H1 (cell line): Measurements from ENCODE around the gene CPXM2. TPM values are rescaled to one million over a fixed set of nuclear protein-coding genes. Genes with fewer than 3 reads are reported as not detected.
A peak's percentile ranks its signal among the peaks of the same experiment; 100 is the strongest.

Experiments
- CTCF ChIA-PET: fragments of 300-600 bp; sonication (Branson Sonifier 250); formaldehyde crosslinking; loops from one replicate; lab custom pipeline; 2021; ENCODE audit not compliant: partially characterized antibody; lab: Charles Lee
- POLR2A ChIA-PET: fragments of 300-600 bp; sonication (Branson Sonifier 250); formaldehyde crosslinking; loops from one replicate; lab custom pipeline; 2021; ENCODE audit warnings: inconsistent platforms; ENCODE audit not compliant: partially characterized antibody; lab: Charles Lee
- DNase-seq, 2 experiments: peaks; one replicate each; pipeline versions ENCODE4 v3.0.0 to v3.0.0-alpha.2; 2010 to 2022; ENCODE audit warnings: low spot score in 2 of 2, low read depth in 1 of 2, mixed read lengths in 1 of 2
- FAIRE-seq: peaks from 2 replicates; lab custom pipeline; 2011; peaks lifted over from hg19 to GRCh38; lab: Jason Lieb, UNC
- H2AFZ ChIP-seq: 2 replicates; pipeline ENCODE4 v1.8.1; 2012; ENCODE audit warnings: low read length, inconsistent platforms
- H2AK5ac ChIP-seq: 2 replicates; pipeline ENCODE4 v1.6.1; 2013; ENCODE audit warnings: low read depth, low read length
- H2BK120ac ChIP-seq: replicated peaks from 2 replicates; pipeline ENCODE3; 2013; ENCODE audit warnings: low read depth, low read length, inconsistent platforms
- H2BK12ac ChIP-seq: 2 replicates; pipeline ENCODE4 v1.6.1; 2013; ENCODE audit warnings: low read depth, low read length
- H2BK15ac ChIP-seq: 2 replicates; pipeline ENCODE4 v1.6.1; 2013; ENCODE audit warnings: low read length
- H2BK20ac ChIP-seq: 2 replicates; pipeline ENCODE4 v1.6.1; 2013; ENCODE audit warnings: low read length
- H2BK5ac ChIP-seq: 2 replicates; pipeline ENCODE4 v1.6.1; 2013; ENCODE audit warnings: low read depth, low read length
- H3K14ac ChIP-seq: 2 replicates; pipeline ENCODE4 v1.6.1; 2013; ENCODE audit warnings: inconsistent platforms; ENCODE audit not compliant: insufficient read length
- H3K18ac ChIP-seq: 2 replicates; pipeline ENCODE4 v1.6.1; 2013; ENCODE audit warnings: low read length; ENCODE audit errors: extremely low read depth
- H3K23ac ChIP-seq: 2 replicates; pipeline ENCODE4 v1.6.1; 2013; ENCODE audit warnings: inconsistent platforms; ENCODE audit not compliant: insufficient read length
- H3K23me2 ChIP-seq: 2 replicates; pipeline ENCODE4 v1.6.1; 2013; ENCODE audit warnings: low read depth, low read length
- H3K27ac ChIP-seq: 2 replicates; pipeline ENCODE4 v1.6.1; 2011; ENCODE audit warnings: low read depth, low read length, inconsistent platforms
- H3K27me3 ChIP-seq, 4 experiments: replicated peaks in 1 of 4; 1 replicate in 1 of 4; 2 replicates in 3 of 4; pipeline versions ENCODE4 v1.6.1 to v1.8.1; 2011 to 2013; ENCODE audit warnings: low read length in 3 of 4, mild to moderate bottlenecking in 3 of 4, inconsistent platforms in 2 of 4, mixed read lengths in 2 of 4, moderate library complexity in 1 of 4; ENCODE audit not compliant: control insufficient read depth in 3 of 4, insufficient read depth in 3 of 4; ENCODE audit errors: extremely low read depth in 1 of 4
- H3K36me3 ChIP-seq, 4 experiments: 2 replicates each; pipeline versions ENCODE4 v1.6.1 to v1.8.1; 2011 to 2013; ENCODE audit warnings: mild to moderate bottlenecking in 4 of 4, low read length in 3 of 4, moderate library complexity in 2 of 4, control low read depth in 1 of 4, inconsistent platforms in 1 of 4; ENCODE audit not compliant: insufficient read depth in 4 of 4, control insufficient read depth in 2 of 4
- H3K4ac ChIP-seq: replicated peaks from 2 replicates; pipeline ENCODE3; 2013; ENCODE audit warnings: low read length, low read depth, mixed read lengths, inconsistent platforms; ENCODE audit not compliant: insufficient read length
- H3K4me1 ChIP-seq, 4 experiments: replicated peaks in 1 of 4; 1 replicate in 1 of 4; 2 replicates in 3 of 4; pipeline versions ENCODE4 v1.6.1 to v1.8.1; 2011 to 2013; ENCODE audit warnings: low read length in 3 of 4, inconsistent platforms in 2 of 4, mixed read lengths in 1 of 4; ENCODE audit not compliant: insufficient read depth in 4 of 4, control insufficient read depth in 3 of 4
- H3K4me2 ChIP-seq, 2 experiments: 2 replicates each; pipeline versions ENCODE4 v1.6.1 to v1.8.1; 2011 to 2013; ENCODE audit warnings: low read depth in 2 of 2, low read length in 2 of 2, control low read depth in 1 of 2, inconsistent platforms in 1 of 2, mild to moderate bottlenecking in 1 of 2; ENCODE audit not compliant: insufficient read depth in 1 of 2
- H3K4me3 ChIP-seq, 4 experiments: fragments of 200-600, 300-600 bp in 1 of 4; sonication (generic), shearing (Covaris generic), sonication (Bioruptor Twin) in 1 of 4; 2 replicates each; pipeline versions ENCODE4 v1.5.1 to v1.8.1; 2011 to 2016; ENCODE audit warnings: low read length in 4 of 4, low read depth in 3 of 4, control low read depth in 2 of 4, inconsistent platforms in 2 of 4, mild to moderate bottlenecking in 2 of 4, mixed read lengths in 1 of 4, moderate library complexity in 1 of 4; ENCODE audit not compliant: insufficient read depth in 2 of 4; ENCODE audit errors: extremely low read depth in 1 of 4
- H3K56ac ChIP-seq: replicated peaks from 2 replicates; pipeline ENCODE3; 2013; ENCODE audit warnings: low read depth, mild to moderate bottlenecking, mixed read lengths, low read length, inconsistent platforms; ENCODE audit not compliant: insufficient read length
- H3K79me1 ChIP-seq: 2 replicates; pipeline ENCODE4 v1.6.1; 2013; ENCODE audit warnings: low read depth, low read length, control low read depth
- H3K79me2 ChIP-seq, 2 experiments: 2 replicates each; pipeline versions ENCODE4 v1.6.1 to v1.8.1; 2012 to 2013; ENCODE audit warnings: low read length in 2 of 2, mild to moderate bottlenecking in 2 of 2, inconsistent platforms in 1 of 2; ENCODE audit not compliant: insufficient read depth in 2 of 2, control insufficient read depth in 1 of 2
- H3K9ac ChIP-seq, 4 experiments: replicated peaks in 1 of 4; 1 replicate in 1 of 4; 2 replicates in 3 of 4; pipeline versions ENCODE4 v1.6.1 to v1.8.1; 2011 to 2013; ENCODE audit warnings: low read depth in 3 of 4, low read length in 3 of 4, control low read depth in 2 of 4, mild to moderate bottlenecking in 2 of 4, moderate library complexity in 2 of 4, inconsistent platforms in 1 of 4; ENCODE audit errors: extremely low read depth in 1 of 4
- H3K9me3 ChIP-seq, 2 experiments: 2 replicates each; pipeline versions ENCODE4 v1.6.1 to v1.8.1; 2012 to 2013; ENCODE audit warnings: mild to moderate bottlenecking in 2 of 2, moderate library complexity in 2 of 2, control low read depth in 1 of 2, inconsistent platforms in 1 of 2, low read depth in 1 of 2, low read length in 1 of 2, mixed read lengths in 1 of 2; ENCODE audit not compliant: insufficient read depth in 2 of 2
- H4K20me1 ChIP-seq, 2 experiments: replicated peaks in 1 of 2; 2 replicates each; pipeline versions ENCODE3 to v1.8.1; 2011 to 2013; ENCODE audit warnings: inconsistent platforms in 2 of 2, low read length in 2 of 2, mild to moderate bottlenecking in 1 of 2; ENCODE audit not compliant: insufficient read depth in 2 of 2, control insufficient read depth in 1 of 2
- H4K5ac ChIP-seq: 2 replicates; pipeline ENCODE4 v1.6.1; 2013; ENCODE audit warnings: low read length, low read depth, mixed read lengths, inconsistent platforms; ENCODE audit not compliant: insufficient read length
- H4K8ac ChIP-seq: 2 replicates; pipeline ENCODE4 v1.8.0; 2013; ENCODE audit warnings: mild to moderate bottlenecking, moderate library complexity, low read length, inconsistent platforms; ENCODE audit not compliant: insufficient read depth; ENCODE audit errors: extremely low read depth
- H4K91ac ChIP-seq: replicated peaks from 2 replicates; pipeline ENCODE3; 2013; ENCODE audit warnings: low read length, mixed read lengths, inconsistent platforms; ENCODE audit not compliant: insufficient read length
- KDM1A ChIP-seq: fragments of 200-600, 300-600 bp; sonication (generic); IDR thresholded peaks from 2 replicates; pipeline ENCODE4 v1.7.1; 2016; ENCODE audit warnings: mild to moderate bottlenecking, low read length, borderline replicate concordance
- WGBS, 2 experiments: shearing (Covaris generic) in 1 of 2; methylation state at CpG; one replicate each; pipeline versions ENCODE4 v1.1.6 to v1.1.7; 2013 to 2015; ENCODE audit warnings: low lambda C conversion rate in 2 of 2, mixed read lengths in 2 of 2, inconsistent platforms in 1 of 2, low coverage in 1 of 2, missing lambda C conversion rate in 1 of 2; ENCODE audit not compliant: insufficient replicate concordance in 2 of 2, insufficient coverage in 1 of 2, insufficient read length in 1 of 2; ENCODE audit errors: extremely low coverage in 1 of 2, missing lambda C conversion rate in 1 of 2; 5-methylcytosine and 5-hydroxymethylcytosine counted together
- polyA plus RNA-seq, 7 experiments: library from polyadenylated mRNA; depleted of rRNA in 3 of 7; stranded (reverse) in 5 of 7; unstranded in 2 of 7; fragments of >200 nt in 5 of 7; fragments of 200-250 nt in 2 of 7; gene quantifications; 1 replicate in 5 of 7; 2 replicates in 1 of 7; 4 replicates in 1 of 7; pipeline versions ENCODE4 v1.2.1 to v1.2.3, GENCODE V29; 2011 to 2013; ENCODE audit warnings: missing spikeins in 2 of 7, mixed read lengths in 2 of 7
- total RNA-seq: library from RNA; stranded (reverse); fragmentation: NEBNext Ultra II Directional; extraction: Animal tissue kit (Norgen Biotek cat#: 25700); gene quantifications from 2 replicates; pipeline ENCODE4 v1.2.1, GENCODE V29; 2021

Gene CPXM2
- total and polyA plus RNA-seq, 2 of the 8 experiments (the other 6 are each of a cell fraction or from before 2014, with no cell fraction given), result 2.4 to 2.9 TPM

- H2BK12ac ChIP-seq, result no peak overlapping the region
- H3K27ac ChIP-seq, result no peak overlapping the region
- H2BK5ac ChIP-seq, result no peak overlapping the region
- no peak overlapping the region for H4K8ac ChIP-seq
- peaks cover 0 to 6% (median 2%) of the 10 kb centered on the region in 4 experiments; a peak in 4 of 7 replicates for H3K4me1 ChIP-seq
- H2BK15ac ChIP-seq, result no peak overlapping the region
- H2BK20ac ChIP-seq, result no peak overlapping the region
- no peak for FAIRE-seq
- no peak overlapping the region for H3K4me3 ChIP-seq
- H2AK5ac ChIP-seq, result no peak overlapping the region
- CTCF ChIA-PET, result interaction anchor here (0.7 kb wide), 1 partner anchor 286 kb away, joined by 3 read pairs; no protein-coding TSS in a partner anchor
- no peak overlapping the region for H2AFZ ChIP-seq
- H4K5ac ChIP-seq, result no peak overlapping the region
- H4K91ac ChIP-seq, result no peak overlapping the region
- no peak overlapping the region for H3K4me2 ChIP-seq
- no peaks in the 10 kb centered on the region for H4K20me1 ChIP-seq
- no peaks in the 10 kb centered on the region for H3K23me2 ChIP-seq
- H3K18ac ChIP-seq, result no peak overlapping the region
- H3K79me2 ChIP-seq, result no peaks in the 10 kb centered on the region
- no peak overlapping the region for H3K23ac ChIP-seq
- H3K14ac ChIP-seq, result no peak overlapping the region
- H3K79me1 ChIP-seq, result no peaks in the 10 kb centered on the region
- POLR2A ChIA-PET, result no interaction called here
- TF ChIP-seq KDM1A, result no peak
- H3K56ac ChIP-seq, result no peak overlapping the region
- 88% methylated on average over 20 of the region's 20 CpGs; no CpG with 5 or more reads in 1 of the 2 experiments for WGBS, 2 experiments
- no peaks in the 10 kb centered on the region for H3K9me3 ChIP-seq
- no peaks in the 10 kb centered on the region for H3K36me3 ChIP-seq
- no peaks in the 10 kb centered on the region for H3K27me3 ChIP-seq
- no peak overlapping the region for H3K9ac ChIP-seq
- no peak overlapping the region for H3K4ac ChIP-seq
- DNase-seq, result peak in 1 of 2 experiments; percentile 39
- no peak overlapping the region for H2BK120ac ChIP-seq
These were observed 32.5 kb downstream of the CPXM2 start for GRCh38 chr10:123858907-123859652.
